Measurements from ENCODE around the gene CITED2.

GRCh38 chr6:139376604-139377218, 2.3 kb upstream of the CITED2 start:
- TF ChIP-seq, protein P1, sequence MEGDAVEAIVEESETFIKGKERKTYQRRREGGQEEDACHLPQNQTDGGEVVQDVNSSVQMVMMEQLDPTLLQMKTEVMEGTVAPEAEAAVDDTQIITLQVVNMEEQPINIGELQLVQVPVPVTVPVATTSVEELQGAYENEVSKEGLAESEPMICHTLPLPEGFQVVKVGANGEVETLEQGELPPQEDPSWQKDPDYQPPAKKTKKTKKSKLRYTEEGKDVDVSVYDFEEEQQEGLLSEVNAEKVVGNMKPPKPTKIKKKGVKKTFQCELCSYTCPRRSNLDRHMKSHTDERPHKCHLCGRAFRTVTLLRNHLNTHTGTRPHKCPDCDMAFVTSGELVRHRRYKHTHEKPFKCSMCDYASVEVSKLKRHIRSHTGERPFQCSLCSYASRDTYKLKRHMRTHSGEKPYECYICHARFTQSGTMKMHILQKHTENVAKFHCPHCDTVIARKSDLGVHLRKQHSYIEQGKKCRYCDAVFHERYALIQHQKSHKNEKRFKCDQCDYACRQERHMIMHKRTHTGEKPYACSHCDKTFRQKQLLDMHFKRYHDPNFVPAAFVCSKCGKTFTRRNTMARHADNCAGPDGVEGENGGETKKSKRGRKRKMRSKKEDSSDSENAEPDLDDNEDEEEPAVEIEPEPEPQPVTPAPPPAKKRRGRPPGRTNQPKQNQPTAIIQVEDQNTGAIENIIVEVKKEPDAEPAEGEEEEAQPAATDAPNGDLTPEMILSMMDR (IDR thresholded peaks at IDR 0.05): no peak
- peak; percentile 58 to 71 (median 62) for TF ChIP-seq POLR2AphosphoS5 (IDR thresholded peaks at IDR 0.05)
- TF ChIP-seq POLR2A (IDR thresholded peaks at IDR 0.05): no peak
